Fibroblast of villous mesenchyme (primary cell): ENCODE data around the gene WHRN. TPM values are rescaled to one million over a fixed set of nuclear protein-coding genes. Genes with fewer than 3 reads are reported as not detected.

Experiments used
- DNase-seq: peaks from one replicate; pipeline ENCODE4 v3.0.0-alpha.2; 2010; ENCODE audit warnings: low read depth
- H3K4me3 ChIP-seq: 2 replicates; pipeline ENCODE4 v1.5.1; 2011; ENCODE audit warnings: low read depth, mild to moderate bottlenecking, low read length
- CTCF ChIP-seq: IDR thresholded peaks from 2 replicates; pipeline ENCODE4 v1.5.1; 2012; ENCODE audit warnings: low read depth, mild to moderate bottlenecking, low read length; ENCODE audit not compliant: insufficient read depth
- total RNA-seq: library from RNA; depleted of rRNA; stranded (reverse); fragments of >200 nt; gene quantifications from 2 replicates; pipeline ENCODE4 v1.2.3, GENCODE V29; 2012

WHRN gene
- total RNA-seq, 1 donor, result 1.3 TPM

- TF ChIP-seq CTCF, result no peak
- H3K4me3 ChIP-seq, result no peak overlapping the region
- no peak for DNase-seq
These were observed 30.8 kb downstream of the WHRN start for GRCh38 chr9:114474425-114474824.

GRCh38 chr9:114473447-114473801 lies 31.8 kb downstream of the WHRN start:
- H3K4me3 ChIP-seq, result no peak overlapping the region
- TF ChIP-seq CTCF, result no peak
- DNase-seq, result no peak

GRCh38 chr9:114472765-114473446 lies 32.4 kb downstream of the WHRN start:
- no peak for TF ChIP-seq CTCF
- H3K4me3 ChIP-seq, result no peak overlapping the region
- no peak for DNase-seq

GRCh38 chr9:114471157-114471556 lies 34.1 kb downstream of the WHRN start:
- H3K4me3 ChIP-seq, result no peak overlapping the region
- no peak for DNase-seq
- no peak for TF ChIP-seq CTCF

GRCh38 chr9:114470581-114470980 lies 34.7 kb downstream of the WHRN start:
- TF ChIP-seq CTCF, result no peak
- DNase-seq, result no peak
- H3K4me3 ChIP-seq, result no peak overlapping the region

- no peak for TF ChIP-seq CTCF
- DNase-seq, result no peak
- H3K4me3 ChIP-seq, result no peak overlapping the region
These were observed 35.2 kb downstream of the WHRN start for GRCh38 chr9:114470121-114470520.

GRCh38 chr9:114469091-114469853 lies 36.0 kb downstream of the WHRN start:
- DNase-seq, result no peak
- H3K4me3 ChIP-seq, result no peak overlapping the region
- no peak for TF ChIP-seq CTCF
